NCI-H2227 treated with DMSO at 0.1 percent for 48 hours (cell line): ENCODE data around the gene EVL.

Experiments
- DNase-seq: peaks from one replicate; lab custom pipeline; 2025; lab: John Stamatoyannopoulos, UW

EVL gene

GRCh38 chr14:100084591-100084990 is 19.4 kb downstream of the EVL start:
- no peak for DNase-seq

- no peak for DNase-seq
Observed at GRCh38 chr14:100085462-100085861, 20.2 kb downstream of the EVL start.

- DNase-seq = no peak
Observed at GRCh38 chr14:100086361-100086760, 21.1 kb downstream of the EVL start.

DNA sequence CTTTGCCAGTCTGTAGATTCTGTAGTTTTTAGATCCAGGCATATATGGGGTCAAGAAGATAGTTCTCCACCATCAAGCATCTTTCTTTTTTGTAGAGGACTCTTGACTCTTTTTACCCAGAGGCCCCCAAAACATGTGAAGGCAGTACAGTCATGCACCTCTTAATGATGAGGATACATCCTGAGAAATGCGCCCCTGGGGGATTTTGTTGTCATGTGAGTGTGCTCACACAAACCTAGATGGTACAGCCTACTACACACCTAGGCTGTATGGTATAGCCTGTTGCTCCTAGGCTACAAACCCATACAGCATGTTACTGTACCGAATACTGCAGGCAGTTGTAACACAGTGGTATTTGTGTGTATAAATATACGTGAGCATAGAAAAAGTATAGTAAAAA is 23.0 kb downstream of the EVL start:
- no peak for DNase-seq

DNA sequence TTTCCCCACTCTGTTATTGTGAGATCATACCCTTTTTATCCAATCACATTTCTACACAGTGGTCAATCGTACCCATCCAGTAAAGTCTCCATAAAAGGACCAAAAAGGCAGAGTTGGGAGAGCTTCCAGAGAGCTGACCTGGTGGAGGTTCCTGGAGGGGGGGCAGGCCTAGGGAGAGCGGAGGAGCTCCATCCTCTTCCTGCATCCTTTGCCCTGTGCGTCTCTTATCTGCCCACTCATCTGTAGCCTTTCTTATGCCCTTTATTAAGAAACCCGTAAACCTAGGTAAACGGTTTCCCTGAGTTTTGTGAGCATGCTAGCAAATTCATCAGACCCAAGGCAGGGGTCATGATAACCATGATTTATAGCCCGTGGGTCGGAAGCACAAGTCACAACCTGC is 26.2 kb downstream of the EVL start:
- DNase-seq = no peak

DNA sequence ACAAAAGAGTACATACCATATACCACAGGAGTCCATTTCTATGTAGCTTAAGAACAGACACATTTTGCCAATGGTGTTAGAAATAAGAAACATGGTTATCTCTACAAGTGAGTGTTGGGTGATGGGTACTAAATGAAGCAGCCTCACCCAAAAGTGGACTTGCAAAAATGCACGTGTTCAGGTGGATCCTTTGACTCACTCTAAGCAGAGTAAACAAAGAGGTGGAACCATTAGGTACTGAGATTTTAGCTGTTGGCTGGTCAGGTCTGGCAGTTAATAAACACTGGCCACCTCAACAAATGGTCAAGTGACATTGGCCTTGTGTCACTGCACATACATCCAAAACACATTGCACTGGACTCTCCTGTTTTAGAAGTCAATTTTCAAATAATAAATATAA is 27.6 kb downstream of the EVL start:
- DNase-seq = no peak

DNA sequence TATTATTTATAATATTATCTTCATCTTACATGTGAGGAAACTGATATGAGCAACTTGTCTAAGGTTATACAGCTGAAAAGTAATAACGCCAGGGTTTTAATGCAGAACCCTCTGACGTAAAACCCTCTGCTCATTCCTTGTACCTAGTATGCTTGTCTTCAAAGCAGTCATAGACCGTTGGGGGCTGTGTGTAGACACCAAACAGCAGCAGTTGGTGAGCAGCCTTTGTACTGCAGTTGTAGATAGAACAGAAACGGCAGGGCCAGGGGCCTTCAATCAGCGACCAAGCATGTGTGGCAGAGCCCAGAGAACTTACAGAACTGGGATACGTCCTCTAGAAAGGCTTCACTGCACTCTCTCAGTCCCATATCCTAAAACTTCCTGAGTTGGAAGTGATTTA is 28.1 kb downstream of the EVL start:
- no peak for DNase-seq

GRCh38 chr14:100096656-100097055 is 31.4 kb downstream of the EVL start:
- DNase-seq = no peak

GRCh38 chr14:100098171-100098570 is 32.9 kb downstream of the EVL start:
- no peak for DNase-seq

DNA sequence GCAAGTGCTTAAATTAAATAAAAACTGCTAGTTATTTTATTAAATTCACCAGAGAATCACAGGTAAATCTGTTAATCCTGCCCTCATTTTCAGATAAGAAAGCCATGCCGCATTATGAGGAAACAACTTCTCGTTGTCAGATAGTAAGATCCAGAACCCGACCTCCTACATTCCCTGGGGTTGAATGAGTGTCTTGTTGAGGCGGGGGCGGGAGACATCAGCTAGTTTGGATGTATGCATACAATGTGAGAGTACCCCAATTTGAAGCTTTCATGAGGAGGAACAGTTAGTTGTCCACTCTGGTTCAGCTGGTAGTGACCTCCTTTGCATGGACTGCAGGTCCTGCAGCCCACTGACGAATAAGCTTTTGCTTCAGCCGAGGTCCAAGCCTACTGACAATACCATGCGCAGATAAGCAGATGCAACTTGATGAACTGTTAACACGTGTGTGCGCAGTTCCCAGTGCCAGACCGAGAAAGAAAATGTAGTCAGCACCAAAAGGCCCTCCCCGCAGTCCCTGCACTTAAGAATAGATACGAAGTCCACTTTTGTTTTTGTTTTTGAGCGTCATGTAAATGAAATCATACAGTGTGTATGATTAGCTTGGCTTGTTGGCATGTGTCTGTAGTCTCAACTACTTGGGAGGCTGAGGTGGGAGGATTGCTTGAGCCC is 34.9 kb downstream of the EVL start:
- no peak for DNase-seq

- no peak for DNase-seq
Observed at GRCh38 chr14:100102156-100102785, 37.0 kb downstream of the EVL start.

DNA sequence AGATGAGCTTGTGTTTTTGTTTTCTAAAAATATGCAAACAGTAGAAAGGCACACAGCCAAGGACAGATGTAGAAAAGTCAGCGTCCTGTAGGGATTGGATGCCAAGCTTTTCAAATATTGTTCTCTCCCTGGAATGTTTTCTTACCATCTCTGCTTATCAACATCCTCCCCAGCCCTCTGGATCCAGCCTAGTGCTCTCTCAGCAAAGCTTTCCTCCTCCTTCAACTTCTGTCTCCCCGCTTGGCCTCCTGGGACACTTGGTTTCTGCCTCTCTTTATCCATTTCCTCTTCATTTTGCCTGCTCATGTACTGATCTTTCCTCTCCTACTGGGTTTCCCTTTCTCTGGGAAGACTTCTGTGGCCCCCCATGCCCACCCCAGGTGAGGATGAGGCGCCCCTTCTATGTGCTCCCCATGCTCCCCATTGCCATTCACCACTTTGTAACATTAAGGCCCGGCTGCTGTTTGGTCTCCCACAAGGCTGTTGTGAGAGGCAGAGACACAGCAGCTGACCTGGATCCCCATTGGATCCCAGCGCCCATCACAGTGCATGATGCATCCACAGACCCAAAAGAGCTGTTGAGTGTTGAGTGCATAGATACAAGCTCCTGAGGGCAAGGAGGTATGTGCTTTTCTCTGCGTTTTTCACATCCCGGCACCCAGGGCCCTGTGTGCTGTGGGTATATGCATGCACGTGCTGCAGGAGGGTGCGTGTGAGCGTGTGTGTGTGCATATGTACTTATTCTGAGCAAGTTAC is 38.2 kb downstream of the EVL start:
- no peak for DNase-seq

DNA sequence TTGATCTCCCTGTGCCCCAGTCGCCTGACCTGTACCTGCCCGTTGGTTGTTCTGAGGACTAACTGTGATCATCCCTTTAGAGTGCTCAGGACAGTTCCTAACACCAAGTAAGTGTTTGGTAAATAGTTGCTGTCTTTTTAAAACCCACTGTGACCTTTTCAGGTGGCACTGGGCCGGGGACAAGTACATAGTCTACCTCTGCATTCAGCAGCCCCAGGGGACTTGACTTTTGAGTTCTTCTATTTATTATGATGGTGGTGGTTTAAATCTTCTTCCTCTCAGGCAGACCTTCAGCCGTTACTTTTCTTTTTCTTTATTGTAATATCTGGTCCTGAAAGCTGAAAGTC is 38.8 kb downstream of the EVL start:
- no peak for DNase-seq

- no peak for DNase-seq
Observed at GRCh38 chr14:100104523-100105300, 39.5 kb downstream of the EVL start.

DNA sequence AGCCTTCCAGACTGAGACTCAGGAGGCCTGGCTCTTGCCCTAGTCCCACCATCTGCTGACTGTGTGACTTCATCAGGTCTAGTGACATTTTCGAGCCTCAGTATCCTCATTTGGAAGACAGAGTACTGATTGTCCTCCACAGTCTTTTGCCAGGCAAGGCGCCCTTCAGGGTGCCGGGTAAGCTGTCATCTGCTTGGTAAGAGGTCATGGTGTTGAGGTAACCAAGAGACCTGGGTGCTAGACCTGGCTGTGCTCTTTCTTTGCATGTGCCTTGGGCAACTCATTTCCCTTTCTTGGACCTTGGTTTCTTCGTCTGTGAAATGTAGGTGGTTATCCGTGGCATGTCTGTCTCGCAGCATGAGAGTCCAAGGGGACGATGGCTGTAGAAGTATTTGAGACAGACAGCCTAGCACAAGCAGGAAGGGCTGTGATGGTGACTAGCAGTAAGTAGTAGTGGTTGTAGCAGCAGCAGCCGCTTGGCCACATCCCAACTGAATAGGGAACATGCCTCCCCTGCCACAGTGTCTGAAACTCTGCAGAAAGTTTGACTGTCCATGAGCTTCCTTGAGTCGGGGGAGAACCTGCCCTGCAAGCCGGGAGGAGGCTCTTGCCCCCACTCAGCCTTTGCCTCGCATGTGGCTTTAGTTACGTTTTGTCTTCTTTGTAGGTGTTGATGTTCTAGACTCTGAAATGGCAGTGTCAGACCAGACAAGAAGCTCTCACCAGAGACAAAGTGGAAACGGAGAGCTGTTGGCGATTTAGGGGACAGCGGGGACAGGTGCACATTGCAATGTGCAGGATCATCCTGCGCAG is 40.3 kb downstream of the EVL start:
- DNase-seq = no peak

GRCh38 chr14:100106250-100107112 is 41.3 kb downstream of the EVL start:
- DNase-seq = no peak

- DNase-seq = no peak
Observed at GRCh38 chr14:100107236-100107635, 42.0 kb downstream of the EVL start.

DNA sequence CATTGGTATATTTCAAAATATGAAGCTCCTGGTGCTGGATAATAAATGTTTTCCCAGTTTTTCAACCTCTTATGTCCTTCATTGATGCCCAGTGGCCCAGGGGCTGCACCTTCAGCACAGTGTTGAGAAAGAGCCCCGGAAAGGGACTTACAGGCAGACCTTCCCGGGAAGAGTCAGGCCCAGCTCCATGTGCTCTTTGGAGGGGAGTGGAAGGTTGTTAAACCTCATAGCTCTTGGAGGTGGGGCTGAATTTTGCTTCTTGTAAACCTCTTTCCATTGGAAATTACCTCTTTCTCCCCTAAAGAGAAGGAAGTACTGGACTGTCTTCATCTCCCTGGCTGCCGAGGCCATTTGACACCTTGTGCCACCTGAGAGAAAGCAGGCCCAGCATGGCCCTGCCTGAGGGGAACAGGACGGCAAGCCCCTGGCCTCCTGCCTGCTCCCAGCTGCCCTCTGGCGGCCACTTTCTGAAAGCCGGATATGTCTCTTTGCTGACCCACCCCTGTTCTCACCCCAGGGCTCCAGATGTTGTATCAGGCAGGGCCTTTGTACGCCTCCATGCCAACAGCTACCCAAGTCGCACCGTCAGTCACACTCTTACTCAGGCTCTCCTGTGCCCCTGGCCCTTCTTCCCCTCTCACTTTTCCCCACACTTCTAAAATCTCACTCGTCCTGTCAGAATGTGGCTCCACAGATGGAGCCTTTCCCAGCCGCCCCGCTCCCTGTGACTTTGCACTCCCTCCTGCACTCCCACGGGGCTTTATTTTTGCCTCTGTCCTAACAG is 43.0 kb downstream of the EVL start:
- peak; percentile 64 for DNase-seq

GRCh38 chr14:100108840-100109593 is 43.8 kb downstream of the EVL start:
- DNase-seq = no peak
